Heart left ventricle (tissue), 13 donors: Measurements from ENCODE around the gene DIRAS1.

Experiments used
- POLR2A ChIP-seq, 2 donors: fragments of 450-650 bp; IDR thresholded peaks; one replicate each; pipeline ENCODE4 v1.6.1; 2017; ENCODE audit warnings: antibody characterized with exemption in 2 of 2, mild to moderate bottlenecking in 2 of 2, moderate library complexity in 2 of 2
- TF ChIP-seq, protein P1 (sequence below), 12 donors: fragments of 200-600 bp; sonication (generic) in 4 of 12; IDR thresholded peaks; one replicate each; pipeline versions ENCODE4 v1.5.0 to v1.8.0; 2018 to 2022; ENCODE audit warnings: antibody characterized with exemption in 12 of 12, mild to moderate bottlenecking in 5 of 12
- donor health status: ischemic (EF 13 %, LVEDD 7.1; RV severe dilation, severe dysfunction).
- donor health status: DM: no; HTN: yes; CAD: no.
- donor health status: DM: no; HTN: no; CAD: no.
- donor health status: ischemic (EF 25% LVEDD 6.9; RV normal size, moderate dysfunction).
- donor health status: ischemic (EF 25% LVEDD 5.7; RV mildly dilated, moderate dysfunction).
- donor health status: ischemic (EF 35%, LVEDD 5.7; RV mildly dilated, moderate dysfunction).
- donor health status: nonischemic (EF 11% LVEDD 7.7; RV severe dilation, severe dysfunction).
- donor health status: DM: yes; HTN: yes; CAD: no.
- donor health status: PGD.
- donor health status: ischemic (EF 29% LVEDD 5.4; RV normal size, mild dysfunction).
- donor health status: nonischemic (EF 23%, LVEDD 6.1; RV moderate dilation, normal function).

GRCh38 chr19:2715470-2716274 is 5.5 kb downstream of the DIRAS1 start:
- TF ChIP-seq, protein P1, sequence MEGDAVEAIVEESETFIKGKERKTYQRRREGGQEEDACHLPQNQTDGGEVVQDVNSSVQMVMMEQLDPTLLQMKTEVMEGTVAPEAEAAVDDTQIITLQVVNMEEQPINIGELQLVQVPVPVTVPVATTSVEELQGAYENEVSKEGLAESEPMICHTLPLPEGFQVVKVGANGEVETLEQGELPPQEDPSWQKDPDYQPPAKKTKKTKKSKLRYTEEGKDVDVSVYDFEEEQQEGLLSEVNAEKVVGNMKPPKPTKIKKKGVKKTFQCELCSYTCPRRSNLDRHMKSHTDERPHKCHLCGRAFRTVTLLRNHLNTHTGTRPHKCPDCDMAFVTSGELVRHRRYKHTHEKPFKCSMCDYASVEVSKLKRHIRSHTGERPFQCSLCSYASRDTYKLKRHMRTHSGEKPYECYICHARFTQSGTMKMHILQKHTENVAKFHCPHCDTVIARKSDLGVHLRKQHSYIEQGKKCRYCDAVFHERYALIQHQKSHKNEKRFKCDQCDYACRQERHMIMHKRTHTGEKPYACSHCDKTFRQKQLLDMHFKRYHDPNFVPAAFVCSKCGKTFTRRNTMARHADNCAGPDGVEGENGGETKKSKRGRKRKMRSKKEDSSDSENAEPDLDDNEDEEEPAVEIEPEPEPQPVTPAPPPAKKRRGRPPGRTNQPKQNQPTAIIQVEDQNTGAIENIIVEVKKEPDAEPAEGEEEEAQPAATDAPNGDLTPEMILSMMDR (IDR thresholded peaks at IDR 0.05): no peak
- no peak for TF ChIP-seq POLR2A (IDR thresholded peaks at IDR 0.05)
